EH (cell line): Measurements from ENCODE around the gene OR9Q1.
"Not testable (repeated sequence)": the region's sequence is repeated elsewhere in the genome, so short reads cannot be mapped to it uniquely, and the experiment has no call there.

Source experiments
- DNase-seq: peaks from one replicate; pipeline ENCODE4 v3.0.0-alpha.2; 2015; ENCODE audit warnings: low read depth

The OR9Q1 gene

GRCh38 chr11:58133309-58134076 lies 109.8 kb downstream of the OR9Q1 start:
- DNase-seq = peak; percentile 1

- peak; percentile 6 for DNase-seq
Measured at GRCh38 chr11:58134151-58134550, 110.5 kb downstream of the OR9Q1 start.

- no peak for DNase-seq
Measured at GRCh38 chr11:58135171-58135570, 111.5 kb downstream of the OR9Q1 start.

- DNase-seq = no peak
Measured at GRCh38 chr11:58142761-58143160, 119.1 kb downstream of the OR9Q1 start.

- no peak for DNase-seq
Measured at GRCh38 chr11:58152781-58153180, 129.1 kb downstream of the OR9Q1 start.

- DNase-seq = no peak
Measured at GRCh38 chr11:58164389-58164788, 140.7 kb downstream of the OR9Q1 start.

- no peak for DNase-seq
Measured at GRCh38 chr11:58164990-58165389, 141.3 kb downstream of the OR9Q1 start.

- DNase-seq = no peak
Measured at GRCh38 chr11:58165504-58166106, 141.9 kb downstream of the OR9Q1 start.

GRCh38 chr11:58177409-58178054 lies 153.9 kb downstream of the OR9Q1 start:
- DNase-seq = no peak

- no peak for DNase-seq
Measured at GRCh38 chr11:58178444-58178843, 154.8 kb downstream of the OR9Q1 start.

- no peak for DNase-seq
Measured at GRCh38 chr11:58179648-58180047, 156.0 kb downstream of the OR9Q1 start.

GRCh38 chr11:58186938-58187337 lies 163.3 kb downstream of the OR9Q1 start:
- no peak for DNase-seq

- DNase-seq = no peak
Measured at GRCh38 chr11:58188770-58189169, 165.1 kb downstream of the OR9Q1 start, which contains the start of gene OR9Q2. Gene OR9Q2 (plus strand): TSS chr11:58189070. CDS start chr11:58190491, 1,421 bp downstream.

- no peak for DNase-seq
Measured at GRCh38 chr11:58192229-58192628, 168.5 kb downstream of the OR9Q1 start.

GRCh38 chr11:58193391-58193790 lies 169.7 kb downstream of the OR9Q1 start:
- no peak for DNase-seq

GRCh38 chr11:58195939-58196338 lies 172.3 kb downstream of the OR9Q1 start:
- DNase-seq = no peak

GRCh38 chr11:58199271-58199670 lies 175.6 kb downstream of the OR9Q1 start:
- DNase-seq = no peak

- no peak for DNase-seq
Measured at GRCh38 chr11:58204042-58204441, 180.4 kb downstream of the OR9Q1 start, which contains the start of gene OR1S2. Gene OR1S2 (minus strand): TSS chr11:58204142. CDS start chr11:58204142, 0 bp downstream.

- DNase-seq = not testable (repeated sequence)
Measured at GRCh38 chr11:58212420-58212819, 188.7 kb downstream of the OR9Q1 start, which contains the start of gene OR1S1. Gene OR1S1 (plus strand): TSS chr11:58212720.

- DNase-seq = no peak
Measured at GRCh38 chr11:58216476-58216875, 192.8 kb downstream of the OR9Q1 start.

GRCh38 chr11:58222721-58223120 lies 199.0 kb downstream of the OR9Q1 start:
- no peak for DNase-seq

GRCh38 chr11:58227956-58228615 lies 204.4 kb downstream of the OR9Q1 start:
- DNase-seq = no peak
